ENCODE measurements around the gene MRTFA.

DNA sequence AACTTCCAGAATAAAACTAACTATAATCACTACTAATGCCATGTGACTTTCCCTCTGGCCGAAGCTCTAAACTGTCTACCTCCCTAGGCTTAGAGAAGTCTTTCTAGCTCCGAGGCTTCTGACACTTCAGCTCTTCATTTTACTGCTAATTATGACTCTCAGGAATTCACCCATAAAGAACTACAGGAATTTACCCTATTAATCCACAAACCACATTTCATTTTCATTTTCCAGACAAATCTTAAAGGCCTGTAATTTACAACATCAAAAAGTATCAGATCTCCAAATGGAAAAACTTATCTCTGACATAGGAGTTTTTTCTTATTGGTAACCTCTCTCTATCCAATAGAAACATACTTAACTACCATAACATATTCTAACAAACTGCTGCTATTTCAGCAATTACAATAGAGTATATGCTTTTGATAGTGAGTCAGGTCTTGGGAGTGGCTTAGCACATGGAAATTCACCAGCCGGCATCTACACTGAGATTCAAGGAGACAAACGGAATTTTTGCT, 33.4 kb downstream of the MRTFA start:
- TF ChIP-seq CTCF (IDR thresholded peaks at IDR 0.05 in 8 of 11, conservative IDR thresholded peaks at IDR 0.05 in 3 of 11) (no peak), POLR2AphosphoS5 (IDR thresholded peaks at IDR 0.05) (no peak)
